GM21515 (cell line): ENCODE data around the gene CAP1.
A peak's percentile ranks its signal among the peaks of the same experiment; 100 is the strongest.

Source experiments
- ATAC-seq: cut with Tn5 transposase; IDR thresholded peaks from one replicate; pipeline ENCODE4 v1.9.1; 2021; ENCODE audit not compliant: unreplicated experiment

Gene CAP1

DNA sequence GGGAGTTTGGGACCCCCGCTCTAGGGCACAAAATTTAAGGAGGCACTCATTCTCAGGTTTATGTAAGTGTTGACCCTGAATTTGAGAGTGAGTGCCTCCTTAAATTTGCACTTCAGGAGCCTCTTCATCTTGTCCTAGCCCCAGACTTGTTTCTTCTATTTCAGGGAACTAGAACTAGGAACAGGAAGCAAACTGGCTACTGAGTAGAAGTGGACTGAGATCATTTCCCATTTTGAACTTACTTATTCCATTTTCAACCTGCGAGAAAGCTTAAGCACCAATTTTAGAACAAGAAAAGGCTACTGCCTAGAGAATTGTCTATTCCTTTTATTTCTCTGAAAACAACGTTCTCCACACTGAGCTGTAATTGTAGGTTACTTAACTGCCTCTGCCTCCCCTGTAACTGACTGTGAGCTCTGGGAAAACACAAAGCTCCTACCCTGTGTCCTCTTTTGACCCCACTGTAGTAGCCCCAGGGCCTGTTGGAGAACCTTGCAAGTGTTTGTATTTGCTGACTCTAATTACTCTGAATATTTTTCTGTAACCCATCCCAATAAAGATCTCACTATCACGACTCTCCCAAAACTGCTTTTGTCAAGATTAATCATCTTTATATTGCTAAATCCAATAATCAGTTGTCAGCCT is 54.1 kb downstream of the CAP1 start:
- no peak for ATAC-seq

DNA sequence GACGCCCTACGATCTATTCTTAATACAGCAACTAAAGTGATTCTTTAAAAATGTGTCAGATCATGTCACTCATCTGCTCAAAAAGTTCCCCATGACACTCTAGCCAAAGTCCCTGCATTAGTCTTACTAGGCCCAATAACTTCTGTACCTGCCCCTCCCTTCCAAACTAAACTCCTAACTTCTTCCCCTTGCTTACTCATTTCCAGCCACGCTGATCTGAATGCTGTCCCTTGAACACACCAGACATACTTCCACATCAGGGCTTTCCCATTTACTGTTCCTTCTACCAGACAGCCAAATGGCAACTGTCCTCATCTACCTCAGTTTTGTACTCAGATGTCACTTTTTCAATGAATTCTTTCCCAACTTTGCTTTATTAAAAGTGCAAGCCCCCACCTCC is 55.3 kb downstream of the CAP1 start:
- no peak for ATAC-seq

GRCh38 chr1:40096646-40096976 is 56.1 kb downstream of the CAP1 start:
- ATAC-seq: peak; percentile 40

DNA sequence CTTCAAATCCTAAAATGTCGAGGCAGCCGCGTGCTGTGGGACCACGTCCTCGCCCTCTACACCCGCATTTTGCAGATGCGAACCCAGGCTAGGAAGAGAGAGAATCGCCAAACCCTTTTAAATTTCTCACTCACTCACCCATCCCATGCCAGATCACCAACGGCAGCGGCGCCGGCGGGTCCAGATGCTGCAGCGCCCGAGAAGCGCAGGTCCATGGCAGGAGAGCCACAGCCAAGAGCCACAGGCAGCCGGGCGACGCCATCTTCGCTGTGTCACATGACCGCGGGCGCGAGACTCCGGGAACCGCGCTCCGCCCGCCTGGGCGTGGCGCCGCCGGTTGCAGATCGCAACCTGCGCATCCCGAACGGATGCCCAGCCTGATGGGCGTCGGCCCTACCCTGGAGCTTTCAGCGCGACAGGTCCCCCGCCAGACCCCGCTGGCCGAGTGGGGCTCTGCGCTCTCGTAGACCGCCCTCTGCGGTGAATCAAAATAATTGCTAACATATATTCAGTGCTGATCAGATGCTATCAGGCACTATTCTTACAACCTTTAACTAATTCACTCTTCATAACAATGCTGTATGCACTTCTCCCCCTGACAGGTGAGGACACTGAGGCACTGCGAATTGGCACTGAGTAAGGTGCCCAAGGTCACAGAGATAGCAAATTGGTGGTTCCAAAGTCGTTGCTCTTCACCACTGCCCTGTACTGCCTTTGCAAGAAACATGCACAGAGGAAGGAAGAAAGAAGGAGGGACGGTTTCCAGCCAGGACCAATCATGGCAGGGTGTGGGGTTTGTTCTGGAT is 56.7 kb downstream of the CAP1 start, which contains the start of gene PPT1:
PPT1 (minus strand) TSS at position 276 of the 806 bp plus-strand sequence; CDS start at position 262, 14 bp downstream.
- peak; percentile 86 for ATAC-seq

- ATAC-seq: no peak
Observed at GRCh38 chr1:40102038-40102437, 61.5 kb downstream of the CAP1 start.

DNA sequence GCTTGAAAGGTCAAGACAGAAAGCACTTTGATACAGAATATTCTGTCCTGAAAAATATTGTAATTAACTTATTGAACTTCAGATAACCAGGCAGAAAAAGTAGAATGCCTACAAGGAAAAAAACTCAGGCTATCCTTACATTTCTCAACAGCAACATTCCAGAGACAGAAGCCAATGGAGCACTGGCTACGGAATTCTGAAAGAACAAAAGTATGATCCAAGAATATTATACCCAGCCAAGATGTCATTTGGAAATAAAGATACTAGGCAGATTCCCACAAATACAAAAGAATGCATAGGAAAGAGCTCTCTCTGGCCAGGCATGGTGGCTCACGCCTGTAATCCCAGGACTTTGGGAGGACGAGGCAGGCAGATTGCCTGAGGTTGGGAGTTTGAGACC is 62.4 kb downstream of the CAP1 start:
- no peak for ATAC-seq

- no peak for ATAC-seq
Observed at GRCh38 chr1:40105028-40105427, 64.5 kb downstream of the CAP1 start.

GRCh38 chr1:40107290-40107959 is 66.9 kb downstream of the CAP1 start:
- ATAC-seq: no peak

GRCh38 chr1:40110389-40110788 is 69.9 kb downstream of the CAP1 start:
- no peak for ATAC-seq

DNA sequence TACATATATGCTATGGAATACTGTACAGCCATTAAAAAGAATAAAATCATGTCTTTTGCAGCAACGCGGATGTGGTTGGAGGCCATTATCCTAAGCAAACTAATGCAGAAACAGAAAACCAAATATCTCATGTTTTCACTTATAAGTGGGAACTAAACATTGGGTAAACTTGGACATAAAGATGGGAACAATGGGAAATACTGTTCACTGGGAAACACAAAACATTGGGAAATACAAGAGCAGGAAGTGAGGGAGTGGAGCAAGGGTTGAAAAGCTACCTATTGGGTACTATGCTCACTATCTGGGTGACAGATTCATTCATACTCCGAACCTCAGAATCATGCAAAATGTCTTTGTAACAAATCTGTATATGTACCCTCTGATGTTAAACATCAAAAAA is 73.9 kb downstream of the CAP1 start:
- no peak for ATAC-seq

DNA sequence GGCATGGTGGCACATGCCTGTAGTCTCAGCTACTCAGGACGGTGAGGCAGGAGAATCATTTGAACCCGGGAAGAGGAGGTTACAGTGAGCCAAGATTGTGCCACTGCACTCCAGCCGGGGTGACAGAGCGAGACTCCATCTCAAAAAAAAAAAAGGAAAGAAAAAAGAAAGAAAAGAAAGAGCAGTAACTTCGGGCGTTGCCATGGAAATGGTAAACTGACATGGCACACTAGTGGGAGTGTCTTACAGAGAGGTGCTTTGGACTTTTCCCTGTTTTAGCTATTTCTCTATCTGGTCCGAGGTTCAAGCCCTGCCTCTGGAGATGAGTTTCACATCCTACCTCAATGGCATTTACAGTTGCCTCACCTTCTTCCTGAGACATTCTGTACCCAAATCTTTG is 79.6 kb downstream of the CAP1 start:
- ATAC-seq: no peak
